ENCODE data around the gene GALNT9.
"Not testable (repeated sequence)": the region's sequence is repeated elsewhere in the genome, so short reads cannot be mapped to it uniquely, and the experiment has no call there.

GALNT9 gene

GRCh38 chr12:132152953-132153352, 176.4 kb downstream of the GALNT9 start:
- no peak for DNase-seq

GRCh38 chr12:132152411-132152821, 177.0 kb downstream of the GALNT9 start:
- DNase-seq, result no peak

- DNase-seq, result no peak
Observed at GRCh38 chr12:132151766-132152410, 177.5 kb downstream of the GALNT9 start.

GRCh38 chr12:132151145-132151765, 178.1 kb downstream of the GALNT9 start:
- no peak for DNase-seq

- DNase-seq, result no peak
Observed at GRCh38 chr12:132150780-132151144, 178.6 kb downstream of the GALNT9 start.

- DNase-seq, result not testable (repeated sequence)
Observed at GRCh38 chr12:132149526-132149925, 179.9 kb downstream of the GALNT9 start.

GRCh38 chr12:132148368-132149045, 180.9 kb downstream of the GALNT9 start:
- no peak for DNase-seq

GRCh38 chr12:132147423-132148367, 181.7 kb downstream of the GALNT9 start:
- DNase-seq, result no peak

- no peak for DNase-seq
Observed at GRCh38 chr12:132146772-132147422, 182.5 kb downstream of the GALNT9 start.

Data from CD4-positive, alpha-beta T cell treated with Interleukin-12 subunit alpha and Interleukin-12 subunit beta, for 1 hour (primary cell).